HG02943 (cell line): ENCODE measurements around the gene POM121L2.
"Not testable (repeated sequence)": the region's sequence is repeated elsewhere in the genome, so short reads cannot be mapped to it uniquely, and the experiment has no call there.

ENCODE experiments used
- ATAC-seq: cut with Tn5 transposase; IDR thresholded peaks from one replicate; pipeline ENCODE4 v1.9.1; 2021; ENCODE audit warnings: mild to moderate bottlenecking, low read depth, moderate library complexity; ENCODE audit not compliant: unreplicated experiment

POM121L2 gene

DNA sequence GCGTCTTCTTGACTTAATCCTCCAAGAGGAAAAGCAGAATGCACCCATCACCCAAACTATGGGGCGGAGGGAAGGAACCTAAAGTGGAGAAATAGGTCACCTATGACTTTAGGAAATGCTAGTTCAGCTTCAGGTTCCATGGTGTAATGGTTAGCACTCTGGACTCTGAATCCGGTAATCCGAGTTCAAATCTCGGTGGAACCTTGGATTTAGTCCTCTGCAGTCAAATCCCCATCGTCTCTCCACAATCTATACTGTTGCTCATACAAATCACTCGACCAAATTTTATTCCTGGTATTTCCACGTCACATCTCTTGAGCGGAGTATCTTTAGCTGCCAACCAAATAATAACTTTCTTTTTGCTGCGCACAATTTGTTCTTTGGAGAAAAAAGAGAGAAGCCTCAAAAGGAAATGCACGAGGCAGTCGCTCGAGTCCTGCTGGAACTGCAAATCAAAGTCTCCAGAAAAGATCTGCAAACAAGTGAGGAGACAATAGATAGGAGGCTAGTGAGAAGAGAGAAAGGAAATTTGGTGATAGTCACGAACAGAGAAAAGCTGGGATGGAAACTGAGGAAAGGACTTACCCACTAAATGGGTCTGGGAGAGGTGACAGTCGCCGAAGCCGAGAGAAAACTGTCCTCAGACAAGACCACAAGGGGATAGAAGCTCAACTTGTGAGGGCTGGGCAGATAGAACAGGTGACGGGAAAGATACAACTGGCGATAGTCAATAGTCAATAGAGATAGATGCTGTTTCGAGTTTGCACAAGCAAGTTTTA, 16.6 kb downstream of the POM121L2 start:
- ATAC-seq = no peak

DNA sequence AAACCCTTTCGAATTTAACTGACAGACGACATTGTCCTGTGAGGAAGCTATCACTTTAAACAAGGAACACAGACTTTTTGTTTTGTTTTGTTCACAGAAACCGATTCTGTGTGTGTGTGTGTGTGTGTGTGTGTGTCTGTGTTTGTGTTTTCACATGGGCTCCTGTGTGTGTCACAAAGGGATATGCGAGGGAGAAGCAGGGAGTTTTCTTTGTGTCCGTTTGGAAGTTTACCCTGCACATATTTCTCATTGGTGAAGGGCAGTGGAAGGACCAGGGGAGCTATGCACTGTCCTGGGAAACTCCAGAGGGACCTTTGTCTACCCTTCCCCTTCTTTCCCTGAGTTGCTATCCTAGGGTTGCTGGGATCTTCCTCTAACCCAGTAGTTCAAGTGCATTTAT, 17.7 kb downstream of the POM121L2 start:
- no peak for ATAC-seq

DNA sequence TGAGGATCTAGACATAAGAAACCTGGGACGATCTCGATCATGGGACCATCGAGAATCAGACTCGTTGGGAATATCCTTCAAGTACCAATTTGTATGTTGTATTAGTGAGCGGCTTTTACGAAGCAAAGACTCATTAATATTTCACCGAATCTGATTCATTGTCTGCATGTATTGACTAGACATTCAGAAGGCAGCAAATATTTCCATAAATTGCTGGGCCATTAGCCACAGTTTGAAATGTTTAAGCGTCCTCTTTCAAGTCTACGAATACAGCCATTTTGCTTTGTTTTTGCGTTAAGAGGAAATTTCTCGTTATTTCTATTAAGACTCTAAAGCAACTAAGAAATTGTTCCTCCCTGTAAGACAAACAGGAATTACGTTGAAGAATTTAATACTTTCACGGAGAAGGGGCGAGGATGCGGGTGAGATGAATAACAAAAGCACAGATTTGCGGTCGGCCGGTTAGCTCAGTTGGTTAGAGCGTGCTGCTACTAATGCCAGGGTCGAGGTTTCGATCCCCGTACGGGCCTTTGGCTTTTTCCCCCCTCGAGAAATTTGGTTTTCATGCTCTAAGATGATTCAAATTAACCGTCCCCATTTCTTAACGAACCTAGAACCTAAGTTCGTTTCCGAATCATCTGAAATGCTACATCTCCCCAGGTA, 18.5 kb downstream of the POM121L2 start:
- ATAC-seq = no peak

DNA sequence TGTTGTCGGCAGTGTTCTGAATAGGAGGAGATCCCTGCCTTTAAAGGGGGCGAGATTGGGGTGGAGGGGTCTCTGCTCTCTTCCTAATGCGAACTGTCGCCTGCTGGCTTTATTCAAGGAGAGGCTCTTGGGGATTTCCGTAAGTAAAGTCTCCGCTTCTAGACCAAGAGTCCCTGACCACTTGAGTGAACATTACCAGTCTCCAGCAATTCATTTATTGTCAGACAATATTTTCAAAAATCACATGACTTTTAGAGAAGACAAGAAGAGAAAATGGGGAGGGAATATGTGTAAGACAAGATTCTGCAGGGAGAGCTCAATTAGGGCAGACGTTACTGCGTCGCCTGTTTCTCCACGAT, 21.2 kb downstream of the POM121L2 start:
- ATAC-seq = no peak

DNA sequence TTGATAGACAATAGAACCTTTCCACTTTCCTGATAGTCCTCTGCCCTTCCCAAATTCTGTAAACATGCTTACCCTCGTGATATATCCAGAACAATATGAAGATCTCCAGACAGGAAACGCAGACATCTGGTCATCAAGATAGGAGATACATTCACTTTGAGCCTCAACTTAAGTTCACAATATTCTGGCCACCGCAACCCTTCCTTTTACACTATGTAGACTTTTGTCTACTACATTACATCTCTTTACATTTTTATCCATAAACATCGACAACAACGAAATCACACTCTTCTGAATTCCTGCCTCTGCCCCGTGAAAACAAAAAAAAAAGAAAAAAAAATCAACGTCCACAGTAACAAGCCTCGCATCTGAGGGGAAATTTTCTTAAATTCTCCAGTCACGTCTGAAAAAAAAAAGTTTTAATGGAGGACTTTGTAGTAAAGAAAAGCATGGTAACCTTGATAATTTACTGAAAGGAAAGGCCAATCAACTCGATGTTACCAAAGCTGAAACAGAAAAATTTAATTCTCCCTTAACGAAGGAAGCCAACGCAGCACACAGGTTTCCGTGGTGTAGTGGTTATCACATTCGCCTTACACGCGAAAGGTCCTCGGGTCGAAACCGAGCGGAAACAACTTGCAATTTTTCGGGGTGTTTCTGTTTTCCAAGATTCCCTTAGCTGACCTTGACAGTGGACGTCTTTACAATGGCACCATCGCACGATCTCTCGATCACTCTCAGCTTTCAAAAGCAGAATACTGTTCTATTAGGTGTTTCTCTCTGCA, 21.8 kb downstream of the POM121L2 start:
- ATAC-seq = no peak

DNA sequence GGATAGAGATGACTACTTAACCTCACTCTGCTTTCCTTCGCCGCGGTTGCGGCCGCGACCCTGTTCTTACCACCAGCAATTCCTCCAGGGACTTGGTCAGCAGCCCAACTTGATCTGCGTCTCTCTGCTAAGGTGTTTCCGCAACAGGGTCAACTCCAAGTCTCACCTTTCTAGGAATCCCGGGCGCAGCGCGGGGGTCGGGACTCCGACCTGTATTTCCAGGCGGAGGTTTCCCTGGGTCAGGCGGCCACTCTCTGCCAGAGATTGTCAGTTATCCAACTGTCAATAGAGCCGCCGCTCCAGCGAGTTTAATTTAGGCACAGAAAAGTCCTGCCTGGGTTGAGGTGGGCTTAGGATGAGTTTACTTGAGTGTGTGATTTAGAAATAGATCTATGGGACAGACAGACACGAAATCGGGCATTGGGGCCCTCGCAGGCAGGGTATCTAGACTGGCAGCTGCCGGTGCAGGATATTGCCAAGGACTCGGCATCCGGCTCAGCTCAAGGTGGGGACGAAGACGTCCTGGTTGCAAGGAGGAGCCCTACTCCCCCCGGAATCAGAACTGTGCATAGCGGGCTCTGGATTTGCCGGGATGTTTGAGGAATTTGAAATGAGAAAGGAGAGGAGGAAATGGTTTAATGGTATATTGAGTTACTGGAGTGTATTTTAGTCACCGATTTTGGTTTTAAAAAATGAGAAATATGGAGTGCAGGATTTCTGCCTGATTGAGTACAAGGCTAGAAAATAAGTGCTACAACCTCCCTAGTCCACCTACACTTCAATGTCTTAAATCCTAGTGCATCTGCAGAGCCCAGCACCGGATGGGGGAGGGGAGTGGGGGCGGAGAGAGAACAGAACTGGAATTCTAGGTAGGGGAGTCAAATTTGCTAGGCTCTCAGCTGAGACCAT, 23.7 kb downstream of the POM121L2 start:
- ATAC-seq = no peak

DNA sequence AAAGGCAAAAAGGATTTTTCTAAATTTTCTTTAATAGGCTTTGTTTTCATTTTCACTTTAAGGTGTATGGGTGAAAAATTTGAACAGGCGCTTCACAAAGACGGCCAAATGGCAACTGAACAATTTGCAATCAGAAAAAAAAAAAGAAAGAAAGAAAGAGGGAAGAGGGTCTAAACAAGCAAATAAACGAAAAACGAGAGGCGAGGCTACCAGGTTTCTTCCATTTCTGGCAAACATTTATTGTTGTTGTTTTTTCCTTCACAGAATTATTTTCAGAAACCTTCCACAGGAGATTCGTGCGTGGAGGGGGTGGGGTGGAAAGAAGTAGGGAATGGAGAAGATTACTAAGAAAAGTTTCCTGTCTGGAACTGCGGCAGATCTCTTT, 24.3 kb downstream of the POM121L2 start:
- ATAC-seq = no peak

DNA sequence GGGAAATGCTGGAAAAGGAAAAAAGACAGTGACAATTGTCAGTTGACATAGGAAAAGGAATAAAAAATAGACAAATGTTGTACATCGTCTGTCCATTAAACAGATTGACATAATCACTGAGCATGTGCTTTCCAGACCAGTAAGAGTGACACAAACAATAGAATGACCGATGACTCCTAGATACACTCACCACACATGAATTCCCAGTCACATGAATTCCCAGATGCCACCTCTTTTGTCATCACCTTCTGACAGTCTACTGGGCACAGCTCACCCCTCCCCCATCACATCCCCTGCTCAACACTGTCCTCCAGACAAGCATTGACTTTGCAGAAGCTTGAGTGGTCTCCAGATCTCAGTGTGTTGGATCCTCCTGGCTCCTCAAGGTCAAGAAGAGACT, 25.9 kb downstream of the POM121L2 start:
- no peak for ATAC-seq

DNA sequence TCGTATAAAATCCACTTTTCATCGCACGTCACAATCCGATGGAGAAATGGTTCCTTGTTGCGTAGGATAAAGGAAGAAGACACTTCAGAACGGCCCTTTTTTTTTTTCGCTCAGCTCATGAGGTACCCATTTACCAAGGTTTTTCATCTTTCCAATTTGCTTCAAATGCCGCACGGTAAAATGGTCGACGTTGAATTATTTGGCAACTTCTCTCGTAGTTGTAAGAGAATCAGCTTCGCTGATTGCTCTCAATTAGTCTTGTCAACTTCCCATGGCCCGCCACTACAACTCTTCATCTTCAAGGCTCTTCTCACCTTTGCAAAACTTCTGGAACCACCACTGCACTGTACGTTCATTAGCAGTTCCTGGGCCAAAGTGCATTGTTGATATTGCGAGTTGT, 28.8 kb downstream of the POM121L2 start:
- no peak for ATAC-seq

DNA sequence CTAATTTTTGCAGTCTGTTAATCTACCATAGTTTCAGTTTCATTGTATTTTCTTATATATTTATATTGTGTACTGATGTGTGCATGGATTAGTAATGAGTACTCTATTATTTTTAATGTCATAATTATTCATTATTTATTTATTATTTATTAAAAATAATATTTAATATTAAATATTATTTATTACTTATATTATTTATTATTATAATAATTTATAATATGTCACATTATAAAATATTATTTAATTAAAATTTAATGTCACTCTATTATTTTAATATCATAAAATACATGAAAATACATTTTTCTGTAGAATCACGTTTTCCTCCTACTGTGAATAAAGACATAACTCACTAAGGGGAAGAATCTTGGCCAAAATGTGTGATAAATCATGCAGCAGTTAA, 30.5 kb downstream of the POM121L2 start:
- ATAC-seq = no peak

DNA sequence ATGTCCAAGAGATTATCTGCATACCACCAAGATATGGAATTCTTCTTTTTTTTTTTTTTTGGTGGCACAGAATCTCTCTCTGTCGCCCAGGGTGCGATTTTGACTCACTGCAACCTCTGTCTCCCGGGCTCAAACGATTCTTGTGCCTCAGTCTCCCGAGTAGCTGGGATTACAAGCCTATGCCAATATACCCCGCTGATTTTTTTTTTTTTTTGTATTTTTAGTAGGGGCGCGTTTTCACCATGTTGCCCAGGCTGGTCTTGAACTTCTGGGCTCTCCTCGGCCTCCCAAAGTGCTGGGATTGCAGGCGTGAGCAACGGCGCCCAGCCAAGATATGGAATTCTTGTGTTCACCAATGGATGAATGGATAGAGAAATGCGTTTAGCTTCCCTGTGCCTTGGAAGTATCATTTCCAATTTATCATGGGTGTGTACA, 31.0 kb downstream of the POM121L2 start:
- no peak for ATAC-seq

DNA sequence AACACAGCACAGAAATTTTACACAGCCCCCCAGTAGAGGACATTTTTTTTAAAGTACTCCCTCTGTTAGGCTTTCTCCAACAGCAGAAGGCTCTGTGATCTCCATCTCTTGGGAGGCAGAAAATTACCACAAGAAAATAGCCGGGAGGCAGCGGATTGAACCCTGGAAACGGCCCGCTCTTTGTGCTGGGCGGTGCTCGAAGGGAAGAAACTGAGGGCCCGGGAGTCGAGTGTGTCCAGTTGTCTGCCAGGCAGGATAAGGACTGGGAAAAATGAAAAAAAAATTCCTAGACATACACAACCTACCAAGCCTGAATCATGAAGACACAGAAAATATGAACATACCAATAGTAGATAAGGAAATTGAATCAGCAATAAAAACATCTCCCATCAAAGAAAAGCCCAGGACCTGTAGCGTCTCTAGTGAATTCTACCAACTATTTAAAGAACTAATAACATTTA, 31.5 kb downstream of the POM121L2 start:
- no peak for ATAC-seq

DNA sequence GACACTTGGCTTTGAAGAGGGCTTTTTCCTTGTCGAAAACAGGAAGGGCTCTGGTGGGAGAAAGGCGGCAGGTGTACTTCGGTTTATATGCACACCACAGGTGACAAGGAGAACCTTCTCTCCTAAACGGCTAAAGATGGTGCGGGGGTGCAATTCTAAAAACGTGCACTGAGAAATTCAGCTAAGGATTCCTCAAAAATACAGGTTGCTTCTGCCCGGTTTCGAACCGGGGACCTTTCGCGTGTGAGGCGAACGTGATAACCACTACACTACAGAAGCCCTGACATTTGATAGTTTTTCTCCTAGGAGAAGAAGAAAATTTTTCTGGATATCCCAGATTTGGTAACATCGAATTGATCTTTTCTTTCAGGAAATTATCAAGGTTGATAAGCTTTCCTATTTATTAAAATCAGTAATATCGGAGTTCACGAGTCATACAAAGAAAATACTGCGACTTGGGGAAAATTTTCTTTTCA, 32.0 kb downstream of the POM121L2 start:
- ATAC-seq = no peak

DNA sequence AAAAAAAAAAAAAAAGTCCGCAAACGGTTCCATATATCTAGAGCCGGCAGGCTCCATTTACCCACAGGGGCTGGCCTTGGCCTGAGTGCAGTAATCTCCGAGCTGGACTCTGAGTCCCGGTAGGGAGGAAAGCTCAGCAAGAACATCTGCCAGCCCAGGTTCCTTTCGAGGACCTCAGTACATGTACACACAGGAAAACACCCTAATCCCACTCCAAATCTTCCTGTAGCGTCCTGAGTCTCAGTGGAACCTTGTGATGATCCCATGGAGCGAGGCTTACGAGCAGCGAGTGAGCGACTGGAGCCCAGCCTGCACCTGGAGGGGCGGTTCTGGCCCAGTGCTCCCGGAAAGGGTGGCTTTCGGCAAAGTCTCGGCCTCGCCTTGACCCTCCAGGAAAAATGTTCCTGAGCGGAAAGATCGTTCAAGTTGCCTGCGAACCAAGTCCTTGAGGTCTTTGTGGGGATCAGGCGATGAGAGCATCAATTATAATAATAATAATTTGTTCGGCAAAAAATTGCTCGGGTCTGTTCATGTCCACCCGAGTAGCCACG, 32.5 kb downstream of the POM121L2 start:
- no peak for ATAC-seq

DNA sequence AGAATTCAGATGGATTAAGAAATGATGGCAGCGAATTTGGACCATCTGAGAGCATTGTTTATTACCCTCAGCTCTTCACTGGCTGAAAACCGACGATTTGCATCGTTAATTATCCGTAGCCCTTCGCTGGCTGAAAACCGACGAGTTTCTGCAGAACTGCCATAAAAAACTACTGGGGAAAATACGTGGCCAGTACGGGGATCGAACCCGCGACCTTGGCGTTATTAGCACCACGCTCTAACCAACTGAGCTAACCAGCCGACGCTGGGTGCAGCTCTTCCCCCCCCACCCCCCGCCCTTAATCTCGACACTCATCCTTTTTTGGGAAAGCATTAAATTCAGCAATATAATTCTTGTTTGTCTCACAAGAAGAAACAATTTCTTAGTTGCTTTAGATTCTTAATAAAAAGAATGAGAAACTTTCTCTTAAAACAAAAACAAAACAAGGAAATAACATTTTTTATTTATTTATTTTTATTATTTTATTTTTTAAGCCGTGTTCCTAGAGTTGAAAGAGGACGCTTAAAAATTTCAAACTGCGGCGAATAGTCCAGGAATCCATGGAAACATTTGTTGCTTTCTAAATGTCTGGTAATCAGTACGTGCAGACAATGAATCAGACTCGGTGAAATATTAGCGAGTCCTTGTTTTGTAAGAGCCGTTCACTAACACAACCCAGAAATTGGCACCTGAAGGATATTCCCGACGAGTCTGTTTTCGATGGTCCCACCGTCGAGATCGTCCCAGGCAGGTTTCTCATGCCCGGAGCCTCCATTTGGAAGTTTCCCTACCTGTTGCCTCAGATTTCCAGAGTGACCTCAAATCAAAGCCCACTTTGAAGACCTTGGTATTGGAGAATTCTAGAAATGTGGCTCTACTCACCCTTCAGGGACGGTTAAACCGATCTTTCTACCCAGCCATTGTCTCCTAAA, 36.8 kb downstream of the POM121L2 start:
- ATAC-seq = no peak

DNA sequence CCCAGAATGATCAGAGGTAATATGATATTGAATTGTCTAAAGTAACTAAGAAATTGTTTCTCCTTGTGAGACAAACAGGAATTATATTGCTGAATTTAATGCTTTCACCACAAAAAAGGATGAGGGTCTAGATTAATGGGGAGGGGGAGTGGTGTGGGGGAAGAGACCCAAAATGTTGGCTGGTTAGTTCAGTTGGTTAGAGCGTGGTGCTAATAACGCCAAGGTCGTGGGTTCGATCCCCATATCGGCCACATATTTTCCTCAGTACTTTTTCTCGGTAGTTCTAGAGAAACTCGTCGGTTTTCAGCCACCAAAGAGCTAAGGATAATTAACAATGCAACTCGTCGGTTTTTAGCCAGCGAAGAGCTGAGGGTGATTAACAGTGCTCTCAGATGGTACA, 38.3 kb downstream of the POM121L2 start:
- ATAC-seq = no peak

DNA sequence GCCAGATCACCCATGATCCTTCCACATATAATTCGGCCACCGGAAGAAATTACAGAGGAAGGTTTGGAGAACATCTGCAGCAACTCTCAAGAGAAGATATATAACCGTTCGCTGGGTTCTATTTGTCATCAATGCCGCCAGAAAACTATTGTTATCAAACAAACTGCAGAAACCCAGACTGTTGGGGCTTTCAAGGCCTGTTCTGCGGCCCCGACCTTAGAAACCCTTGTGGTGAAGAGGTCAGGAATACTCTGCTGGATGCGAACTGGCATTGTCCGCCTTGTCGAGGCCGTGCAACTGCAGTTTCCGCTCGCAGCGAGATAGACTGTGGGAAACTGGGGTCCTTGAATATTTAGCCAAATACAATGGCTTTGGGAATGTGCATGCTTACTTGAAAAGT, 43.3 kb downstream of the POM121L2 start:
- ATAC-seq = no peak

DNA sequence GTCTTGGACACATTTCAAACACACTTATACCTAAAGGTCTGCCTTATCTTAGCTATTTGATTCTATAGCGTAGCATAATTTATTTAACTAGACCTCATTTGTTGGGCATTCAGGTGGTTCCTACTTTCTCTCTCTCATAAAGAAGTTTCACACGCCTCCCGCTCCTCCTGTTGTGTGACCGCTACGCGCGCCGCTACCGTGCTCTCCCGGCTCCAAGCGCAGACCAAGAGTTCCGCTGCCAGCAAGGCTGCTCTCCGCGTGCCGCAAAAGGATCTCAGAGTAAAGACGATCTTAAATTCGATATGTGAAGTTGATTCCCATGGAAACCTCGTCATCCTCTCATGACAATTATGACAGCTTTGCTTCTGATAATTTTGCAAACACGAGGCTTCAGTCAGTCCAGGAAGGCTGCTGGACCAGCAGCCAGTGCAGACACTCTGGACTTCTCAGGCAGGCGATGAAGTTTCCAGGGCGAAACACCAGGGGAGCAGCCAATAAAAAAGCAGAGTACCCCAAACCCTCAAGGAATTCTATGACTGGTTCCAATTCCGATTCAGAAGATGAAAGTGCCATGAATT, 44.1 kb downstream of the POM121L2 start:
- no peak for ATAC-seq

DNA sequence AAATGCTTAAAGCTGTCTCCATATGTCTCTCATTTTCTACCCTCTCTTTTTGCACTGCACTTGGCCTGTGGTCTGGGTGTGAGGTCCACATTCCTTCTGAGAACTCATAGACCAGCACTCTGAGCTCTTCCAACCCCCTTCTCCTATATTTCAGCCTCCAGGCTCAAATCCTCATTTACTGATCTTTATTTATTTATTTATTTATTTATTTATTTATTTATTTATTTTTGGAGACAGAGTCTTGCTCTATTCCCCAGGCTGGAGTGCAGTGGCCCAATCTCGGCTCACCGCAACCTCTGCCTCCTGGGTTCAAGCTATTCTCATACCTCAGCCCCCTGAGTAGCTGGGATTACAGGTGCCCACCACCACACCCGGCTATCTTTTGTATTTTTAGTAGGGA, 45.1 kb downstream of the POM121L2 start:
- ATAC-seq = not testable (repeated sequence)
